AML-193 (cell line): ENCODE measurements around the gene INVS.
"Not testable (repeated sequence)": the region's sequence is repeated elsewhere in the genome, so short reads cannot be mapped to it uniquely, and the experiment has no call there.

Experiments
- DNase-seq, 2 experiments: peaks; one replicate each; lab custom pipeline; 2025; lab: John Stamatoyannopoulos, UW

Gene INVS, protein sequence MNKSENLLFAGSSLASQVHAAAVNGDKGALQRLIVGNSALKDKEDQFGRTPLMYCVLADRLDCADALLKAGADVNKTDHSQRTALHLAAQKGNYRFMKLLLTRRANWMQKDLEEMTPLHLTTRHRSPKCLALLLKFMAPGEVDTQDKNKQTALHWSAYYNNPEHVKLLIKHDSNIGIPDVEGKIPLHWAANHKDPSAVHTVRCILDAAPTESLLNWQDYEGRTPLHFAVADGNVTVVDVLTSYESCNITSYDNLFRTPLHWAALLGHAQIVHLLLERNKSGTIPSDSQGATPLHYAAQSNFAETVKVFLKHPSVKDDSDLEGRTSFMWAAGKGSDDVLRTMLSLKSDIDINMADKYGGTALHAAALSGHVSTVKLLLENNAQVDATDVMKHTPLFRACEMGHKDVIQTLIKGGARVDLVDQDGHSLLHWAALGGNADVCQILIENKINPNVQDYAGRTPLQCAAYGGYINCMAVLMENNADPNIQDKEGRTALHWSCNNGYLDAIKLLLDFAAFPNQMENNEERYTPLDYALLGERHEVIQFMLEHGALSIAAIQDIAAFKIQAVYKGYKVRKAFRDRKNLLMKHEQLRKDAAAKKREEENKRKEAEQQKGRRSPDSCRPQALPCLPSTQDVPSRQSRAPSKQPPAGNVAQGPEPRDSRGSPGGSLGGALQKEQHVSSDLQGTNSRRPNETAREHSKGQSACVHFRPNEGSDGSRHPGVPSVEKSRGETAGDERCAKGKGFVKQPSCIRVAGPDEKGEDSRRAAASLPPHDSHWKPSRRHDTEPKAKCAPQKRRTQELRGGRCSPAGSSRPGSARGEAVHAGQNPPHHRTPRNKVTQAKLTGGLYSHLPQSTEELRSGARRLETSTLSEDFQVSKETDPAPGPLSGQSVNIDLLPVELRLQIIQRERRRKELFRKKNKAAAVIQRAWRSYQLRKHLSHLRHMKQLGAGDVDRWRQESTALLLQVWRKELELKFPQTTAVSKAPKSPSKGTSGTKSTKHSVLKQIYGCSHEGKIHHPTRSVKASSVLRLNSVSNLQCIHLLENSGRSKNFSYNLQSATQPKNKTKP

DNA sequence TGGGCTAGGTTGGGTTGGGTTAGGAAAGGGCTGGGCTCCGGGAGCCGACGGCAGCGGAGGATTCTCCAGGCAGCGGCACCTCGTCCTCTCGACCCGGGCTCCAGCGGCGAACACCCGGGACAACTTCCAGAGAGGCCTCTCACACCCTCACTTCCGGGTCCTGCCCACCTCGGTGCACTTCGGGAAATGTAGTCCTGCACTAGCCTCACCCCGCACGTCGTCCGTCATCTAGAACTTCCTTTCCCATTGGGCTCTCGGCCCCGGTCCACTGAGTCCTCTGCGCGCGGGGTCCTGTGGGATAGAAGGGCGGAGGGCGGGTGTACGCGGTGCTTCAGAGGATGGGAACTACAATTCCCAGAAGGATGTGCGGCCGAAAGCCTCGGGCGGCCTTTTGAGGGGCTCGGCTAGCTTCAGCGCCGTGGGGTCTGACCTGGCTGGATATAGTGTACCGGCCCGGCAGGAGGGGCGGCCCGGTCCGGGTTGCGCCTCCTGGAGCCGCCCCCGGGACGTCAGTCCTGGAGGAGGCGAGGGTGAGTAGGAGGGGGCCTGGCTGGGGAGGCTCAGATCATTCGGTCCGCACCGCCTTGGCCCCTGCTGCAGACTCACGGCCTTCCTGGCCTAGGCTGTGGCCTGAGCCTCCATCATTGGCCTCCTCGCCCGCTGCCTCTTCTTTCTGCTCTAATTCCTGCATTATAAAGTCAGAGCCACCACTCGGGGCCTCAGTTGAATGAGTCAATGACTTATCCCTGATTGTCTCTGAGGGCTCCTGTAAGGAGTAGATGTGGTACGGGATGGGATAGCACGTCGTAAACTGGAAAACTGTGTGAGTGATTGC, at the start of gene INVS, which contains the start of gene ERP44:
INVS (plus strand) TSS at position 357 of the 835 bp plus-strand sequence. CDS start 5,279 bp downstream, outside the sequence.
ERP44 (minus strand) TSS at position 114 of the 835 bp plus-strand sequence. CDS start 160 bp downstream, outside the sequence.
- peak; percentile 98 for DNase-seq

DNA sequence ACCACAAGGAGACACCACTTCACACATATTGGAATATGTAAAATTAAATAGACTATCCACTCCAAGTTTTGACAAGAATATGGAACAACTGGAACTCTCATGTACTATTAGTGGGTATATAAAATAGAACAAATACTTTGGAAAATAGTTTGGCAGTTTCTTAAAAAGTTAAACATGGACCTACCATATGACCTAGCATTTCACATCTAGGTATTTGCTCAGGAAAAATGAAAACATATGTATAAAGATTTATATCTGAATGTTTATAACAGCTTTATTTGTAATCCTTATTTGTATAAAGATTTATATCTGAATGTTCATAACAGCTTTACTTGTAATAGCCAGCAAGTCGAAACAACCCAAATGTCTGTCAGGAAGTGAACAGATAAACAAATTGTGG, 49.5 kb upstream of the INVS start:
- DNase-seq = no peak

DNA sequence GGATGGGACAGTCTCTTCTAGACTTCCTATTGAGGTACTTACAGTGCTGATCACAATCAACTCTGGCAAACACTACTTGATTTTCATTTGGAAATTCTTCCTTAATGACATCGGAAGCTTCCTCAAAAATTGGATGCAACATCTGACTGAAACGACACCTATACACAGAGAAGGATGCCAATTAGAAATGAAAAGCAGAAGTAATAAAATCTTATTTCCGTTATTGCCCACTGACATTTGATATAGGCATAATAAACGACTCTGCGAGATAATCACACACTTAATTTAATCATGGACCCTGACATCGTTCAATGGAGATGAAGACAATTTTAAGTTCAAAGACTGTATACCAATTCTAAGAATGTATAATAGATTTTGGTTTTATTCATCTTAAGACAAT, 46.7 kb upstream of the INVS start:
- no peak for DNase-seq

DNA sequence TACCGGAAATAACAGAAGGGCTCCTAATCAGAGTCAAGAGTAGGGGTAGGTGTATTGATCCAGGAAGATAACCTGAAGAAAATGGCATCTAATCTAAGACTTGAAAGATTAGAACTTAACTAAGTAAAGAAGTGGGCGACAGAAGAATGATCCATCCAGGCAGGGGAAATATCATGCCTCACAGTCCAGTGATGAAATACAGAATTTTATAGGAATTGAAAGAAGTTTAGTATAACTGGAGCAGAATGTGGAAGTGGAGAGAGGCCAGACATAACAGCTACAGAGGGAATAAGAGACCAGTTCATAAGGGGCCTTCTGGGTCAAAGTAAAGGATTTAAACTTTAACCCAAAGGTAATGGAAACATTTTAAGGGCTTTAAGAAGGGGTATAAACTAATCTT, 42.5 kb upstream of the INVS start:
- DNase-seq = no peak

DNA sequence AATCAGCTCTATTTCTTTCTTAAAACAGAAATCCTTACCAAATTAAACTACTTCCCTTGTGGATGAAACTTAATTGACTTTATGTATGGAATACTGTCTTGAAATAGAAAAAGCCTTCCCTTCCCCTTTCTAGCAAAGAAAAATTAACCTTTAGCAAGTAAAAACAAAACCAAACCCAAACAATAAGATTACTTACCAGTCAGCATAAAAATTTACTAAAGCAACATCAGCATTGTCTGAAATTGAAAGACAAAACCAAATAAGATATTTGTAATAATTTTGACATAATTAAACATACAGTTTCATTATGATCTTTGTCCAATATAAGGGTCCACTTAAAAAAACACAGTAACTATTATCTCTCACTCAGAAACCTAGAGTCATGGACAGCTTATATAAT, 41.4 kb upstream of the INVS start:
- no peak for DNase-seq

DNA sequence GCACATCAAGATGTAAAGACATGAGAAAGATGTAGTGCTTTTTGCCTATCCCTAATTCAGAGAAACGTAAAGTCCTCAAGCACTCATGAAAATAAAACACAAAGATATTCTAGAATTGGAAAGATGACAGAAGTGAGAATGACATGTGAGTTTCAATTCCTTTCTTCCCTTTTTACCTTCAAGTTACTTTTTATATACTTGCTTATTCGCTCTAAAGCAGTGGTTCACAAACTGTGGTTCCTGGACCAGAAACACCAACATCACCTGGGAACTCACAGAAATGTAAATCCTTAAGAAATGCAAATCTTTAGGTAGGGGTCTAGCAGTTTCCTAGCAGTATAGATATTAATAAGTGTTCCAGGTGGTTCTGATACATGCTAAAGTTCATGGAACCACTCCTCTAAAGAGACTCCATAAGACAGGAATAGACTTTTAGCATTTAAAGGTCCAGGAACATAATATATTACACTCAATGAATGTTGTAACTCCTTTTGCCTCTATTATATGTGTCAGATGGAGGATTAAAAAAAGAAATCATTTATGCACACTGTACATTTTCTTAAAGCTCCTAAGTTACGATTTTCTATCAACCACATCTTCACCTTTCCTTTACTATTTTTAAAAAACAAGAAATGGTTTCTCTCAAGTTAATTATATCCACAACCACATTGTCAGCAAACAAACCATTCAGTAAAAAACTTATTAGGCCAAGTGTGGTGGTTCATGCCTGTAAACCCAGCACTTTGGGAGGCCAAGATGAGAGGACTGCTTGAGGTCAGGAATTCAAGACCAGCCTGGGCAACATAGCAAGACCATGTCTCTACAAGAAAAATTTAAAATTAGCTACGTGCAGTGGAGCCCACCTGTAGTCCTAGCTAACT, 40.1 kb upstream of the INVS start:
- no peak for DNase-seq

DNA sequence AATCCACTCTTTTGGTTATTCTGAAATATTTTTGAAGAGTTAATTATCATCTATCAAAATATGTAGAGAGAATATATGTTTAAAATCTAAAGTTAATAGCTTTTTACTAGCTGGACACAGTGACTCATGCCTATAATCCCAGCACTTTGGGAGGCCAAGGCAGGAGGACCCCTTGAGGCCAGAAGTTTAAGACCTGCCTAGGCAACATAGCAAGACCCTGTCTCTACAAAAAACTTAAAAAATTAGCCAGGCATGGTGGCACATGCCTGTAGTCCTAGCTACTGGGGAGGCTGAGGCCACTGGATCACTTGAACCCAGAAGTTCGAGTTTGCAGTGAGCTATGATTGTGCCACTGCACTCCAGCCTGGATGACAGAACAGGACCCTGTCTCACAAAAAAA, 36.4 kb upstream of the INVS start:
- not testable (repeated sequence) for DNase-seq

DNA sequence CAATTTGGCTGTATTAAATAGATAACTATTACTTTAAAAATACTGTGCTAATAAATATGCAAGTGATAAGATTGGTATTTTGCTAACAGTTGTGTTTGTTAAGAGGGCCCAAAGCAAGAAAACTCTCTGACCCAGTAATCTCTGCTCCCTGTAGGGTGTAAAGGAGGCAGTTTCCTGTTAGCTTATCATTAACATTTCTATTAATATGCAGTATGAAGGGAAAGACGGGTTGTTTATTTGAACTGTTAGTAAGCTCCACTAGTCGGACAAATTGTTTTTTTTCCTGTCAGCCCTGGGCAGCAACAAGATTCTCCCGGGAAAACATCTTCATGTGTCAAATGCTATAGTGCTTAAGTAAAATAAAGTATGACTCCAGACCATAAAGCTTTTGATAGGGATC, 35.9 kb upstream of the INVS start:
- DNase-seq = no peak

DNA sequence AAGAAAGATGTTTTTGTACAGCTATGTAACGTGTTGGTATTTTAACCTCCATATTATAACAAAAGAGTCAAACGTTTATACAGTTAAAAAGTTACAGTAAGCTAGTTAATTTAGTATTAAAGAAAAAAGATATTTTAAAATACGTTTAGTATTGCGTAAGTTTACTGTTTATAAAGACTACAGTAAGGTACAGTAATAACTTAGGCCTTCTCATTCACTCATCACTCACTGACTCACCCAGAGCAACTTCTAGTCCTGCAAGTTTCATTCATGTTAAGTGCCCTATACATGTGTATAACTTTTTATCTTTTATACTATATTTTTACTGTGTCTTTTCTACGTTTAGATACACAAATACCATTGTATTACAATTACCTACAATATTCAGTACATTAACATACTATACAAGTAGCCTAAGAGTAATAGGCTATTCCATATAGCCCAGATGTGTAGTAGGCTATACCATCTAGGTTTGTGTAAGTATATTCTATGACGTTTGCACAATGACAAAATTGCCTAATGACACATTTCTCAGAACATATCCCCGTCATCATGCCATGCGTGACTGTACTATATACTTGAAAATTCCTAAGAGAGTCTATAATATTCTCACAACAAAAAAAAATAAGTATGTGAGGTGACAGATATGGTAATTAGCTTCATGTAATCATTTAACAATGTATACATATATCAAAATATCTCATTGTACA, 34.0 kb upstream of the INVS start:
- no peak for DNase-seq

DNA sequence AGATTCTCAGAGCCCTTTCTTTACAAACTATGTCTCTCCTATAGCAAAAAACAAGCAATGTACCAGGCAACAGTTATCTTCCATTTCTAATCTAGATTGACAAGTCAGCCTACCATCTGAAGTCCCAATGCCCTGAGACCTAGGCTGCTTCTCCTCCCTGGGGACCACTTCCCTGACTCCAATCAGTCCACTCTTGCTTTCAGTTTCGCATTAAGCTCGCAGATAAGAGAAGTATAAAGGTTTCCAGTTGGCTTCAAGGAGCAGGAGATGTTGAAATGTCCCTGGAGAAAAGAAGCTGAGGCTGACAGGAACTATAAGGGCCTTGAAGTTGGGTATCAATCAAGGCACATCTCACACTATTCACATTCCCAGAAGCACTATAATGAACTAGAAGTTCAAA, 32.5 kb upstream of the INVS start:
- no peak for DNase-seq

DNA sequence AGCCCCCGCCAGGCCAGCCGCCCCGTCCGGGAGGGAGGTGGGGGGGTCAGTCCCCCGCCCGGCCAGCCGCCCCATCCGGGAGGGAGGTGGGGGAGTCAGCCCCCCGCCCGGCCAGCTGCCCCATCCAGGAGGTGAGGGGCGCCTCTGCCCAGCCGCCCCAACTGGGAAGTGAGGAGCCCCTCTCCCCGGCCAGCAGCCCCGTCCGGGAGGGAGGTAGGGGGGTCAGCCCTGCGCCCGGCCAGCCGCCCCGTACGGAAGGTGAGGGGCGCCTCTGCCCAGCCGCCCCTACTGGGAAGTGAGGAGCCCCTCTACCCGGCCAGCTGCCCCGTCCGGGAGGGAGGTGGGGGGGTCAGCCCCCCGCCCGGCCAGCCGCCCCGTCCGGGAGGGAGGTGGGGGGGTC, 31.1 kb upstream of the INVS start:
- DNase-seq = not testable (repeated sequence)

DNA sequence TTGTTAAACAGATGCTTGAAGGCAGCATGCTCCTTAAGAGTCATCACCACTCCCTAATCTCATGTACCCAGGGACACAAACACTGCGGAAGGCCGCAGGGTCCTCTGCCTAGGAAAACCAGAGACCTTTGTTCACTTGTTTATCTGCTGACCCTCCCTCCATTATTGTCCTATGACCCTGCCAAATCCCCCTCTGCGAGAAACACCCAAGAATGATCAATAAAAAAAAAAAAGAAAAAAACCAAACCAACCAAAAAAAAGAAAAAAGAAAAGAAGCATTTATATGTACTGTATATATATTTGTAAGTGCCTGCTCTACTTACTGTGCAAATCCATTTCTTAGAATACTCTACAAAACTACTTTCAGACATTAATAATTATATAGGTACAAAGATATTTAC, 30.0 kb upstream of the INVS start:
- DNase-seq = not testable (repeated sequence)

DNA sequence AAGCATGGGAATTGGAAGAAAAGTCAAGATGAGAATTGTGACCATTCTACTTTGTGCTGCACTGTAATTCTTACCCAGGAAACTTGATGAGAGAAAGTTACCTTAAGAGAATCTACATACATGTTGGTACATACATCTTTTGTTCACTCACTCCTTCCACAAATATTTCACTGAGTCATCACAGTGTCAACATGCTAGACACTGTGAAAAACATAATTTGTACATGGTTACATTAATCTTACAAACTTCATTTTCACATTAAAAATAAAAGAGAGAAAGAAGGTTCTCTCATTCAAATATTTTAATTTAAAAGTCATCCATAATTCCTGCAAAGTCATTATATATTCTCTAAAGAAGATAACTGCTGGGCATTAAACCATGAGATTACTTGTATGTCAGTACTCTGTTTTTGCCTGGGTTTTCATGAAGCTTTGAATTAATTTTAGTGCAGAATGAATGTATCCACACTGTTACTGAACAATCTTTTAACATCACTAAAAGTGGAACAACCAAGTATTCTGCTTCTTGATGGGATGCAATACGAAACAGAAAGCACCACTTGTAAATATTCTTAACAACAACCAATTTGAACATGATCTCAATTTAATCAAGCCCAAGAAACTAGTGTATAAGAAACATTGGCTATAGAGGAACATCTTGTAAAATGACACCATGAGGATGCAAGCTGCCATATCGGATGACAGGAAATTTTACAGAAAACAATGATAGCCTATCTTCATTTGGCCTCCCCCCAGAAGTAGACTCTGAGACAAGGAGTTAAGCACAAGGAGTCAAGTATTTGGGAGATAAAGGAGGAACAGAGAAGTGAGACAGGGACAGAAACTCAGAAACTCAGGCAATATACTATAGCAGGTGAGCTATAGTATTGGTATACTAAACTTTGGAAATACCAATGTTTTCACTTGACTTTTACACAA, 28.7 kb upstream of the INVS start:
- DNase-seq = no peak

DNA sequence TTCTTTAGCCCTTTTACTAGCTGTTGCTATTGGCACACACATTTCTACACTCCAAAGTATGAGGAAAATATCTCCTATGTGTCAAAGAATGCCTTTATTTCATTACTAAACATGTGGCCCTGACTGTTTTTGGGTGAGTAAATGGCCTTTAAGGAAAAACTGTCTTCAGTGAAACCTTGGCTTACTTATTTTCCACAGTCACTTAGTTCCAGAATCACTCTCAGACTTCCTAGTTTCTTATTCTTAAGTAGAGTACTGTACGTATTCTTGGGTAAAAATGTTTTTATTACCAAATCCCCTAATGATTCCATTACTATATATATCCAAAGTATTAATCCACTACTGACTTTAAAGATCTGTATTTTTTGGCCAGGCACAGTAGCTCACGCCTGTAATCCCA, 27.8 kb upstream of the INVS start:
- DNase-seq = no peak

DNA sequence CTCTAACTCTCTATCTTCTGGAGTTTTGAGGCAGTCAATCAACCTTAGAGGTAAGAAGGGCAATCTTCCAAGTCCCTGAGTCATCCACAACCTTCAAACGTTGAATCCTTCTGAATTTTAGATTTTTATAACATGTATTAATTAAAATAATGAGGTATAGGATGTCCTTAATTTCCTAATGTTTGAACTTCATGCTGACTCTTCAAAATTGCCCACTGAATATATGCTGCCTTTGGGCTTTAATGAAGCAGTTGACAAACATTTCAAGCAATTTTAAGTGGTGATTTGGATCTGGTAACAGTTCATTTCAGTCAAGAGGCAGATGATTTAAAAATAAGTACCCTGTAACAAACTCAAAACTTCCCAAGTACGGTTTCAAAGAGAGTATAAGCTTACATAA, 26.2 kb upstream of the INVS start:
- no peak for DNase-seq

DNA sequence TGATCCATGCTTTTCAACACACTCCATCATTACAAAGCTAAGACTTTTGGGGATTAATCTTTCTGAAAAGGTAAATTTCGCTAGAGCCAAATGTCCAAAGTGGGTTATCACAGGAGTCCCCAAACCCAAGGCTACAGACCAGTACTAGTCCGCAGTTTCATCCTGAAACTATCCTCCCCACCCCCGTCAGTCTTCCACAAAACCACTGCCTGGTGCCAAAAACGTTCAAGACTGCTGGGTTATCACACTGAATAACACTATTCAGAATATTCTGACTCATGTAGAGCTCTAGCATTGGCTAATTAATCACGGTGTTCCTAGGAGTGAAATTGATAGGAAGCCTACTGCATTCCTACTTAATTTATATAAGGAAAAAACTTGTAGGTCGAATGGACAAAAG, 24.9 kb upstream of the INVS start:
- no peak for DNase-seq

DNA sequence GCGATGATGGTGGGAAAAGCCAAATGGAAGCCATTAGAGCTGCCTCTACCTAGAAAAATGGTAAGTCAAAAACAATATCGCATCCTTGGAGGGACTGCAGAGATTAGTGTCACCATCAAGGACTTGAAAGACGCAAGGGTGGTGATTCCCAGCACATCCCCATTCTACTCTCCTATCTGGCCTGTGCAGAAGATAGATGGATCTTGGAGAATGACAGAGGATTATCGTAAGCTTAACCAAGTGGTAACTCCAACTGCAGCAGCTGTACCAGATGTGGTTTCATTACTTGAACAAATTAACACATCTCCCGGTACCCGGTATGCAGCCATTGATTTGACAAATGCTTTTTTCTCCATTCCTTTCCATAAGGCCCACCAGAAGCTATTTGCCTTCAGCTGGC, 24.1 kb upstream of the INVS start:
- no peak for DNase-seq

DNA sequence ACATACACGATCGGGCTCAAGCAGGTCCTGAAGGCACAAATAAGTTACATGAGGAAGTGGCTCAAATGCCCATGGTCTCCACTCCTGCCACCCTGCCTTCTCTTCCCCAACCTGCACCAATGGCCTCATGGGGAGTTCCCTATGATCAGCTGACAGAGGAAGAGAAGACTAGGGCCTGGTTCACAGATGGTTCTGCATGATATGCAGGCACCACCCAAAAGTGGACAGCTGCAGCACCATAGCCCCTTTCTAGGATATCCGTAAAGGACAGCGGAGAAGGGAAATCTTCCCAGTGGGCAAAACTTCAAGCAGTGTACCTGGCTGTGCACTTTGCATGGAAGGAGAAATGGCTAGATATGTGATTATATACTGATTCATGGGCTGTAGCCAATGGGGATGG, 22.8 kb upstream of the INVS start:
- DNase-seq = not testable (repeated sequence)

DNA sequence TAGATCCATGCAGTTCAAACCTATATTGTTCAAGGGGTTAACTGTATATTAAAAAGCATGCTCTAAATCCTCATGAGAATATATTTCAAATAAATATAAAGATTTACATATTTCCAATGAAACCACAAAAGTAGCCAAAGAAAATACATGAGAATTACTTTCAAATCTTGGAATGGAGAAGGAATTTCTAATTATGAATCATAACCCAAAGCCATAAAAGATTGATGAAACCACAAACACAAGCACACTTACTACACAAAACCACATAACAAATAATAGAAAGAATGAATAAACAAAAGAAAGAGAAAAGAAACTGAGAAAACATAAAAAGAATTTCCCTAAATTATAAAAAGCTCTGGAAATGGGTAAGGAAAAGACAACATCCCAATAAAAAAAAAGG, 16.3 kb upstream of the INVS start:
- DNase-seq = no peak
